Neuronal stem cell (in vitro differentiated cells): ENCODE results near the gene NUS1.

ENCODE experiments used
- DNase-seq: peaks from one replicate; pipeline ENCODE4 v3.0.0-alpha.2; 2013; ENCODE audit warnings: low spot score
- H2AFZ ChIP-seq: one replicate; pipeline ENCODE4 v1.6.1; 2013; ENCODE audit warnings: mild to moderate bottlenecking, low read length, inconsistent platforms
- H2AK5ac ChIP-seq: 2 replicates; pipeline ENCODE4 v1.6.1; 2013; ENCODE audit warnings: low read depth, mild to moderate bottlenecking, inconsistent platforms, low read length, moderate library complexity, mixed read lengths
- H2BK120ac ChIP-seq: 2 replicates; pipeline ENCODE4 v1.6.1; 2013; ENCODE audit warnings: low read depth, mild to moderate bottlenecking, inconsistent platforms, low read length, moderate library complexity, mixed read lengths
- H2BK12ac ChIP-seq: one replicate; pipeline ENCODE4 v1.6.1; 2013; ENCODE audit warnings: low read length, inconsistent platforms
- H2BK15ac ChIP-seq: 2 replicates; pipeline ENCODE4 v1.6.1; 2013; ENCODE audit warnings: mild to moderate bottlenecking, low read length, inconsistent platforms, mixed read lengths
- H2BK5ac ChIP-seq: one replicate; pipeline ENCODE4 v1.6.1; 2013; ENCODE audit warnings: inconsistent platforms, mild to moderate bottlenecking, low read length, moderate library complexity
- H3K14ac ChIP-seq: one replicate; pipeline ENCODE4 v1.6.1; 2013; ENCODE audit warnings: low read length, inconsistent platforms
- H3K18ac ChIP-seq: 2 replicates; pipeline ENCODE4 v1.6.1; 2013; ENCODE audit warnings: low read length, inconsistent platforms
- H3K23ac ChIP-seq: 2 replicates; pipeline ENCODE4 v1.6.1; 2013; ENCODE audit warnings: low read depth, mild to moderate bottlenecking, mixed read lengths, low read length, inconsistent platforms; ENCODE audit not compliant: poor library complexity
- H3K27ac ChIP-seq: replicated peaks from 3 replicates; pipeline ENCODE4 v1.5.1; 2013; ENCODE audit warnings: low read length, inconsistent platforms
- H3K27me3 ChIP-seq, 3 experiments: 2 replicates each; pipeline ENCODE4 v1.6.1; 2013; ENCODE audit warnings: low read length in 3 of 3, mild to moderate bottlenecking in 2 of 3, inconsistent platforms in 1 of 3, low read depth in 1 of 3, mixed read lengths in 1 of 3, moderate library complexity in 1 of 3; ENCODE audit not compliant: control insufficient read depth in 3 of 3, insufficient read depth in 3 of 3
- H3K36me3 ChIP-seq, 2 donors: replicated peaks in 1 of 2; 2 replicates each; pipeline ENCODE4 v1.6.1; 2013; ENCODE audit warnings: low read length in 2 of 2; ENCODE audit not compliant: control insufficient read depth in 2 of 2, insufficient read depth in 2 of 2
- H3K4ac ChIP-seq: 2 replicates; pipeline ENCODE4 v1.6.1; 2013; ENCODE audit warnings: inconsistent platforms, mild to moderate bottlenecking, low read length, moderate library complexity
- H3K4me1 ChIP-seq, 2 donors: 1 replicate in 1 of 2; 2 replicates in 1 of 2; pipeline ENCODE4 v1.6.1; 2013; ENCODE audit warnings: low read length in 2 of 2, low read depth in 1 of 2; ENCODE audit not compliant: control insufficient read depth in 2 of 2, insufficient read depth in 1 of 2
- H3K4me2 ChIP-seq: one replicate; pipeline ENCODE4 v1.6.1; 2013; ENCODE audit warnings: mild to moderate bottlenecking, low read length, inconsistent platforms; ENCODE audit not compliant: insufficient read depth, poor library complexity, severe bottlenecking
- H3K4me3 ChIP-seq, 2 donors: 2 replicates each; pipeline ENCODE4 v1.5.1; 2013; ENCODE audit warnings: low read length in 2 of 2, mild to moderate bottlenecking in 2 of 2, inconsistent platforms in 1 of 2, moderate library complexity in 1 of 2
- H3K79me1 ChIP-seq: one replicate; pipeline ENCODE4 v1.6.1; 2013; ENCODE audit warnings: low read depth, mild to moderate bottlenecking, inconsistent platforms, low read length, moderate library complexity
- H3K9ac ChIP-seq: one replicate; pipeline ENCODE4 v1.6.1; 2013; ENCODE audit warnings: mild to moderate bottlenecking, low read depth, low read length, inconsistent platforms; ENCODE audit not compliant: poor library complexity
- H3K9me3 ChIP-seq, 2 donors: replicated peaks in 1 of 2; 2 replicates each; pipeline versions ENCODE3 to v1.6.1; 2013; ENCODE audit warnings: low read length in 2 of 2, mild to moderate bottlenecking in 2 of 2, inconsistent platforms in 1 of 2, low read depth in 1 of 2, mixed read lengths in 1 of 2, moderate library complexity in 1 of 2; ENCODE audit not compliant: control insufficient read depth in 2 of 2, insufficient read depth in 1 of 2
- H4K8ac ChIP-seq: one replicate; pipeline ENCODE4 v1.6.1; 2013; ENCODE audit warnings: low read depth, mild to moderate bottlenecking, inconsistent platforms, low read length, moderate library complexity
- H4K91ac ChIP-seq: one replicate; pipeline ENCODE4 v1.6.1; 2013; ENCODE audit warnings: low read length, low read depth, mild to moderate bottlenecking, inconsistent platforms; ENCODE audit not compliant: poor library complexity
- WGBS, 2 donors: extraction: QIAGEN DNeasy Blood & Tissue Kit; methylation state at CpG; one replicate each; pipeline ENCODE4 v1.1.7; 2013; ENCODE audit warnings: missing lambda C conversion rate in 2 of 2, mixed read lengths in 1 of 2; ENCODE audit not compliant: insufficient read length in 2 of 2, insufficient replicate concordance in 1 of 2; ENCODE audit errors: extremely low coverage in 2 of 2; 5-methylcytosine and 5-hydroxymethylcytosine counted together

The NUS1 gene

GRCh38 chr6:117676577-117677218 is 1.4 kb downstream of the NUS1 start:
- Histone ChIP-seq H3K4me1 (peaks cover 0 to 6% of the 10 kb centered on the region in 2 donors), H3K4me2 (peak overlapping the region; percentile 65), H4K91ac (no peak overlapping the region), H2BK12ac (no peak overlapping the region), H3K27ac (no peak overlapping the region), H3K9ac (no peak overlapping the region), H3K23ac (no peak overlapping the region), H3K4ac (no peak overlapping the region), H2BK5ac (no peak overlapping the region), H2AK5ac (no peak overlapping the region), H4K8ac (no peak overlapping the region), H3K18ac (no peak overlapping the region), H3K79me1 (peaks cover 3% of the 10 kb centered on the region), H2BK120ac (no peak overlapping the region), H2BK15ac (no peak overlapping the region), H3K9me3 (peaks cover 0 to 35% of the 10 kb centered on the region in 2 donors), H3K27me3 (no peaks in the 10 kb centered on the region), H3K36me3 (peaks cover 0 to 30% of the 10 kb centered on the region in 2 donors), H2AFZ (no peak overlapping the region), H3K4me3 (peak overlapping the region; percentile 66), H3K14ac (no peak overlapping the region)
- no CpG with 5 or more reads among the region's 6 CpGs for WGBS, 2 donors
- DNase-seq = no peak

DNA sequence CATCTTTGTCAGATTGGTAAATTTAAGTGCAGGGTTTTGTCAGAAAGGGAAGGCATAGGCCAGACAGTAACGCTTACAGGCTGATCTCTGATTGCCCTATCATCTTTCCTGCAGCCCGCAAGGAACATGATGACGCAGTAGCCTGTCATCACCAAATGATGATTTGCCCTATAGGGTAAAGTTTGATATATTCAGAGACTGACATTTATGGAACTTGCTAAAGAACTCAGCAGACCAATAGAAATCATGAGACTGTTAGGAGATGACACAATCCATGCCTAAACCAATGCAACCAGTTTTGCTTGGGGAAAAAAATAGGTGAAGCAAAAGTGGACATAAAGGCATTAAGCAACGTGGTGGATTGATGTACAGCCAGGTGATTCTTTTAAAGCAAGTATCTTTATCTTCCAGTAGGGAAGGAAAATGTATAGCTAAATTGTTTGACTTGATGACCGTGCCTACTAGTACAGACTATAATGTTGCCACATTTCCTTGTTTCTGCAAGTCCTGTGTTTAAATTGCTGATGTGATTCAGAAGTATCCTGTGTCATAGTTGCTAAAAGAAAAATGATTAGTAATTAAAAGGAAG is 2.4 kb downstream of the NUS1 start:
- peaks cover 3% of the 10 kb centered on the region for H3K79me1 ChIP-seq
- no peak overlapping the region for H4K91ac ChIP-seq
- no peak overlapping the region for H4K8ac ChIP-seq
- no peak overlapping the region for H2BK5ac ChIP-seq
- H2AK5ac ChIP-seq = no peak overlapping the region
- no peak overlapping the region for H2BK15ac ChIP-seq
- no peak overlapping the region for H2BK12ac ChIP-seq
- no peak overlapping the region for H3K27ac ChIP-seq
- H3K4ac ChIP-seq = no peak overlapping the region
- H3K23ac ChIP-seq = no peak overlapping the region
- peaks cover 0 to 35% of the 10 kb centered on the region in 2 donors for H3K9me3 ChIP-seq
- H3K27me3 ChIP-seq = no peaks in the 10 kb centered on the region
- no peak overlapping the region for H3K18ac ChIP-seq
- H3K14ac ChIP-seq = no peak overlapping the region
- H3K36me3 ChIP-seq = peaks cover 0 to 30% of the 10 kb centered on the region in 2 donors
- WGBS, 2 donors = no CpG with 5 or more reads among the region's 5 CpGs
- H3K4me1 ChIP-seq = peaks cover 0 to 6% of the 10 kb centered on the region in 2 donors
- H2BK120ac ChIP-seq = no peak overlapping the region
- DNase-seq = no peak
- no peak overlapping the region for H2AFZ ChIP-seq
- H3K9ac ChIP-seq = no peak overlapping the region
- no peak overlapping the region for H3K4me3 ChIP-seq
- H3K4me2 ChIP-seq = no peak overlapping the region

- DNase-seq = no peak
- Histone ChIP-seq H3K4me1 (peaks cover 0 to 4% of the 10 kb centered on the region in 2 donors), H4K91ac (no peak overlapping the region), H3K36me3 (peaks cover 2 to 45% of the 10 kb centered on the region in 2 donors), H2AK5ac (no peak overlapping the region), H3K79me1 (peaks cover 5% of the 10 kb centered on the region), H2BK120ac (no peak overlapping the region), H2AFZ (no peak overlapping the region), H3K18ac (no peak overlapping the region), H3K23ac (no peak overlapping the region), H2BK15ac (no peak overlapping the region), H3K4ac (no peak overlapping the region), H3K4me3 (no peak overlapping the region), H2BK12ac (no peak overlapping the region), H3K4me2 (no peak overlapping the region), H4K8ac (no peak overlapping the region), H2BK5ac (no peak overlapping the region), H3K27ac (no peak overlapping the region), H3K9me3 (peaks cover 0 to 35% of the 10 kb centered on the region in 2 donors), H3K9ac (no peak overlapping the region), H3K14ac (no peak overlapping the region), H3K27me3 (no peaks in the 10 kb centered on the region)
- no CpG with 5 or more reads among the region's 3 CpGs for WGBS, 2 donors
These were observed 6.0 kb downstream of the NUS1 start for GRCh38 chr6:117681162-117681741.

DNA sequence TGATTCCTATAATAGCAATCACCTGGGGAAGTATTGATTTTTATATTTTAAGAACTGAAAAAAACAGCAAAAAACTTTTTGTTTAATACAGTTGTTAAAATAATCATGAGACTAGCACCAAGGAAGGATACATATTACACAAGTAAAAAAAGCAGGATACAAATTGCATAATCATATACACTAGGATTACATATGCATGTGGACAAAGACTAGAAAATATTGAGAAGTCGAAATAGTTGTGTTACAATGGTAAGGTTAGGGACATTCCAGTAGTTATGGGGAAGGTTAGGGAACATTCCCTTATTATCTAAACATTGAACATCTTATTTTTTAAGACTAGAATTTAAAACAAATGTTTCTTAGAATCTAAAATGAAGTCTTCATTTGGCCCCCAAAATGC is 9.5 kb downstream of the NUS1 start:
- H3K4ac ChIP-seq = no peak overlapping the region
- H2BK5ac ChIP-seq = no peak overlapping the region
- WGBS, 2 donors = no CpG with 5 or more reads among the region's 1 CpG
- H4K91ac ChIP-seq = no peak overlapping the region
- H3K4me3 ChIP-seq = no peak overlapping the region
- H2AFZ ChIP-seq = no peak overlapping the region
- H3K23ac ChIP-seq = no peak overlapping the region
- H2BK12ac ChIP-seq = no peak overlapping the region
- H3K14ac ChIP-seq = no peak overlapping the region
- H3K4me2 ChIP-seq = no peak overlapping the region
- no peak overlapping the region for H2BK15ac ChIP-seq
- peaks cover 2 to 31% of the 10 kb centered on the region in 2 donors for H3K36me3 ChIP-seq
- no peaks in the 10 kb centered on the region for H3K27me3 ChIP-seq
- H3K4me1 ChIP-seq = no peaks in the 10 kb centered on the region
- no peak overlapping the region for H2BK120ac ChIP-seq
- no peak overlapping the region for H4K8ac ChIP-seq
- peaks cover 0 to 13% of the 10 kb centered on the region in 2 donors for H3K9me3 ChIP-seq
- no peak overlapping the region for H3K18ac ChIP-seq
- peaks cover 4% of the 10 kb centered on the region for H3K79me1 ChIP-seq
- no peak overlapping the region for H2AK5ac ChIP-seq
- DNase-seq = no peak
- H3K27ac ChIP-seq = no peak overlapping the region
- H3K9ac ChIP-seq = no peak overlapping the region
